Right lobe of liver (tissue), 6 donors: ENCODE measurements around the gene OR51E2. TPM values are rescaled to one million over a fixed set of nuclear protein-coding genes. Genes with fewer than 3 reads are reported as not detected.

Source experiments
- ATAC-seq, 4 donors: fragments of 200-7000 bp; cut with Tn5 transposase; one replicate each; pipeline ENCODE4 v1.9.1; 2020; ENCODE audit warnings: mild to moderate bottlenecking in 4 of 4, moderate library complexity in 4 of 4
- DNase-seq, 3 donors: peaks; one replicate each; pipeline ENCODE4 v3.0.0-alpha.2; 2020
- H3K27ac ChIP-seq, 3 donors: fragments of 200-600 bp; one replicate each; pipeline ENCODE4 v1.8.0; 2022
- H3K27me3 ChIP-seq, 2 donors: fragments of 200-600 bp; one replicate each; pipeline ENCODE4 v1.8.0; 2022
- H3K36me3 ChIP-seq, 4 donors: fragments of 200-600 bp; sonication (generic) in 1 of 4; one replicate each; pipeline versions ENCODE4 v1.5.1 to v1.8.0; 2017 to 2022; ENCODE audit warnings: control low read depth in 1 of 4
- H3K4me1 ChIP-seq, 4 donors: fragments of 200-600 bp; sonication (generic) in 1 of 4; one replicate each; pipeline versions ENCODE4 v1.5.1 to v1.8.0; 2017 to 2022; ENCODE audit warnings: control low read depth in 1 of 4
- H3K4me3 ChIP-seq, 3 donors: fragments of 200-600 bp; one replicate each; pipeline ENCODE4 v1.8.0; 2022
- H3K9me3 ChIP-seq, 4 donors: fragments of 200-600 bp; sonication (generic) in 1 of 4; one replicate each; pipeline versions ENCODE4 v1.5.1 to v1.8.0; 2017 to 2022; ENCODE audit warnings: control low read depth in 1 of 4
- POLR2A ChIP-seq: fragments of 450-650 bp; IDR thresholded peaks from one replicate; pipeline ENCODE4 v1.6.1; 2017; ENCODE audit warnings: antibody characterized with exemption, mild to moderate bottlenecking
- WGBS: methylation state at CpG from one replicate; pipeline ENCODE4 v1.1.6; 2018; ENCODE audit warnings: low coverage, low lambda C conversion rate; ENCODE audit not compliant: insufficient coverage; ENCODE audit errors: missing lambda C conversion rate; 5-methylcytosine and 5-hydroxymethylcytosine counted together
- intact Hi-C, 2 donors: fragments of 100-400 bp; cut with DNase I; formaldehyde crosslinking; loops; one replicate each; pipeline versions ENCODE4 v1.11.2 to v1.14.1; 2022
- total RNA-seq, 6 experiments: library from RNA; depleted of rRNA in 2 of 6; stranded (reverse); fragments of >200 nt in 2 of 6; fragmentation: NEBNext Ultra II Directional in 3 of 6; extraction: Animal tissue kit (Norgen Biotek cat#: 25700) in 3 of 6; gene quantifications; one replicate each; pipeline versions ENCODE4 v1.1.0 to v1.2.4, GENCODE V29; 2016 to 2023
- TF ChIP-seq, protein P1 (sequence below), 4 donors: fragments of 200-600 bp in 3 of 4; fragments of 450-650 bp in 1 of 4; IDR thresholded peaks; one replicate each; pipeline versions ENCODE4 v1.5.1 to v1.8.0; 2016 to 2022; ENCODE audit warnings: antibody characterized with exemption in 4 of 4, mild to moderate bottlenecking in 2 of 4
- donor health status: DM: no; HTN: yes; CAD: no.
- donor health status: DM: no; HTN: no; CAD: no.
- donor health status: DM: no; HTN: no; CAD: no.
- donor health status: DM: no; HTN: yes; CAD: no.
- donor health status: DM: no; HTN: yes; CAD: no.

OR51E2 gene
- total RNA-seq, 6 experiments from 2014 or later = not detected

DNA sequence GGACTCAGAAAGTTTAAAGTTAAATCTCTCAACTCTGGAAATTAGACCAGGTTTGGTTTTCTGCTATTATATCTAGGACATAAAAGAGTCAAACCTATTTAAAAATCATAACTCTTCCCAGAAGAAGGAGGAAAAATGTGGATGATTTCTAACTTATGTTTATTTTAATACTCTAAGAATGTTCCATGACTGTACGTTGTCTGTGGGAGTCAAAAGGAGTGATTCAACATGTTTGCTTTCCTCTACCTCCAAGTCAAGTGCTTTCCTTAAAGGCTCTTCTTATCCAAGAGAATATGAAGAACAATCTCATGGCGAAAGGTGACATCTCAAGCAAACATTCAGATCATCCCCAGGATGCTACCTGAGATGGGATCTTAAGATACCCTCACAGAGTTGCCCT, 32.2 kb downstream of the OR51E2 start:
- H3K4me1 ChIP-seq = no peaks in the 10 kb centered on the region
- no peak overlapping the region for H3K4me3 ChIP-seq
- WGBS = 47% methylated on average over 2 of the region's 2 CpGs
- no peaks in the 10 kb centered on the region for H3K36me3 ChIP-seq
- DNase-seq (no peak), ATAC-seq (no peak)
- H3K27me3 ChIP-seq = no peaks in the 10 kb centered on the region
- TF ChIP-seq, protein P1, sequence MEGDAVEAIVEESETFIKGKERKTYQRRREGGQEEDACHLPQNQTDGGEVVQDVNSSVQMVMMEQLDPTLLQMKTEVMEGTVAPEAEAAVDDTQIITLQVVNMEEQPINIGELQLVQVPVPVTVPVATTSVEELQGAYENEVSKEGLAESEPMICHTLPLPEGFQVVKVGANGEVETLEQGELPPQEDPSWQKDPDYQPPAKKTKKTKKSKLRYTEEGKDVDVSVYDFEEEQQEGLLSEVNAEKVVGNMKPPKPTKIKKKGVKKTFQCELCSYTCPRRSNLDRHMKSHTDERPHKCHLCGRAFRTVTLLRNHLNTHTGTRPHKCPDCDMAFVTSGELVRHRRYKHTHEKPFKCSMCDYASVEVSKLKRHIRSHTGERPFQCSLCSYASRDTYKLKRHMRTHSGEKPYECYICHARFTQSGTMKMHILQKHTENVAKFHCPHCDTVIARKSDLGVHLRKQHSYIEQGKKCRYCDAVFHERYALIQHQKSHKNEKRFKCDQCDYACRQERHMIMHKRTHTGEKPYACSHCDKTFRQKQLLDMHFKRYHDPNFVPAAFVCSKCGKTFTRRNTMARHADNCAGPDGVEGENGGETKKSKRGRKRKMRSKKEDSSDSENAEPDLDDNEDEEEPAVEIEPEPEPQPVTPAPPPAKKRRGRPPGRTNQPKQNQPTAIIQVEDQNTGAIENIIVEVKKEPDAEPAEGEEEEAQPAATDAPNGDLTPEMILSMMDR (IDR thresholded peaks at IDR 0.05) = no peak
- no peak for TF ChIP-seq POLR2A
- H3K27ac ChIP-seq = no peak overlapping the region
- intact Hi-C loops = no loop called here
- no peaks in the 10 kb centered on the region for H3K9me3 ChIP-seq

GRCh38 chr11:4664786-4665185, 32.9 kb downstream of the OR51E2 start:
- DNase-seq (no peak), ATAC-seq (no peak)
- TF ChIP-seq, protein P1 (IDR thresholded peaks at IDR 0.05) = no peak
- no peak for TF ChIP-seq POLR2A
- Histone ChIP-seq H3K27ac (no peak overlapping the region), H3K9me3 (no peaks in the 10 kb centered on the region), H3K4me1 (no peaks in the 10 kb centered on the region), H3K27me3 (no peaks in the 10 kb centered on the region), H3K36me3 (no peaks in the 10 kb centered on the region), H3K4me3 (no peak overlapping the region)
- 55% methylated on average over 3 of the region's 3 CpGs for WGBS
- intact Hi-C loops = no loop called here

DNA sequence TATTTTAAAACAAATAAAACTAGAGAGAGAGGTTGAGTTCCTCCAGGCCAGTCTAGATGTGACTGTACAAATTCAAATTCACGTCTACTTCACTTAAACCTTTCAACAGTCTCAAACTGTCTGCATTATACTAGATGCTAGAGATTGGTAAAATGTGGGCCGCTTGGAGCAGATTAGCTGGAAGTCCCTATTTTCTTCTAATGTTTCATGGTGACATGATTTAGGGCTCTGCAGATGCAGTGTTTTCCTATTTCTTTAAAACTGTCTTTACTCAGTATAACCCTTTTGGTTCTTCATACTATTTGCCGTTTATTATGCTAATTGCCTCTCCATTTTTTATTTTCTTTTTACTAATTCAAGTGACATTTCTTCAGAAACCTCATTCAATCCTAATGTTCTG, 33.5 kb downstream of the OR51E2 start:
- ATAC-seq (no peak), DNase-seq (no peak)
- H3K4me1 ChIP-seq = no peaks in the 10 kb centered on the region
- WGBS = 56% methylated on average over 3 of the region's 3 CpGs
- no peaks in the 10 kb centered on the region for H3K27me3 ChIP-seq
- no peak overlapping the region for H3K4me3 ChIP-seq
- no peaks in the 10 kb centered on the region for H3K9me3 ChIP-seq
- TF ChIP-seq POLR2A = no peak
- TF ChIP-seq, protein P1 (IDR thresholded peaks at IDR 0.05) = no peak
- H3K27ac ChIP-seq = no peak overlapping the region
- intact Hi-C loops = no loop called here
- H3K36me3 ChIP-seq = no peaks in the 10 kb centered on the region

- Histone ChIP-seq H3K4me3 (no peak overlapping the region), H3K27me3 (no peaks in the 10 kb centered on the region), H3K4me1 (no peaks in the 10 kb centered on the region), H3K9me3 (no peaks in the 10 kb centered on the region), H3K36me3 (no peaks in the 10 kb centered on the region), H3K27ac (no peak overlapping the region)
- DNase-seq = no peak
- intact Hi-C loops = no loop called here
- no peak for ATAC-seq
- 81% methylated on average over 6 of the region's 6 CpGs for WGBS
- TF ChIP-seq, protein P1 (IDR thresholded peaks at IDR 0.05) = no peak
- TF ChIP-seq POLR2A = no peak
Measured at GRCh38 chr11:4662876-4663275, 34.8 kb downstream of the OR51E2 start.
